ENCODE measurements around the gene CERS3. TPM values are rescaled to one million over a fixed set of nuclear protein-coding genes. Genes with fewer than 3 reads are reported as not detected.

Gene CERS3
- total and polyA plus RNA-seq, 2 of the 4 experiments (the other 2 are of a cell fraction): not detected

- H4K91ac ChIP-seq (ENCODE audit: insufficient read depth, low read depth, low read length): no peak overlapping the region
- BruUV-seq (replicated peaks): no TSS peak
- in situ Hi-C loops (cut with MboI; ENCODE audit: low sequenced_read_pairs) (no loop called here), dilution Hi-C loops (cut with HindIII; ENCODE audit: low sequenced_read_pairs, unreplicated experiment) (no loop called here), intact Hi-C loops (cut with micrococcal nuclease) (no loop called here)
- H3K56ac ChIP-seq (ENCODE audit: extremely low read depth, insufficient read depth, low read length): no peak overlapping the region
- H3K9me1 ChIP-seq (ENCODE audit: insufficient read depth, low read length): no peaks in the 10 kb centered on the region
- no peaks in the 10 kb centered on the region for H3K79me1 ChIP-seq (ENCODE audit: low read depth in 1 of 2, low read length in 2 of 2)
- H4K5ac ChIP-seq (ENCODE audit: low read depth, low read length): no peak overlapping the region
- H3K27me3 ChIP-seq (ENCODE audit: control insufficient read depth, insufficient read depth, low read length): no peaks in the 10 kb centered on the region
- H2AK5ac ChIP-seq (ENCODE audit: low read depth, low read length): no peak overlapping the region
- no peaks in the 10 kb centered on the region for H3K36me3 ChIP-seq (ENCODE audit: control insufficient read depth, insufficient read depth, low read length)
- ChIA-PET POLR2A (ENCODE audit: unreplicated experiment) (no interaction called here), CTCF (interaction anchor here (0.6 kb wide), 1 partner anchor 621 kb away, joined by 3 read pairs; no protein-coding TSS in a partner anchor)
- H3K4me2 ChIP-seq (ENCODE audit: low read depth, low read length): no peak overlapping the region
- H2BK20ac ChIP-seq (ENCODE audit: low read depth, low read length): no peak overlapping the region
- no peak overlapping the region for H3K18ac ChIP-seq (ENCODE audit: low read depth, low read length)
- H3K14ac ChIP-seq (replicated peaks; ENCODE audit: low read depth, low read length): no peak overlapping the region
- H2AFZ ChIP-seq (replicated peaks; ENCODE audit: low read length, poor library complexity): no peak overlapping the region
- no peaks in the 10 kb centered on the region for H3K4me1 ChIP-seq (ENCODE audit: control insufficient read depth, insufficient read depth, low read length)
- no peak overlapping the region for H2BK5ac ChIP-seq (ENCODE audit: low read depth, low read length, poor library complexity, severe bottlenecking)
- no peak overlapping the region for H2BK15ac ChIP-seq (ENCODE audit: low read depth, low read length)
- no peak overlapping the region for H3K9ac ChIP-seq (ENCODE audit: low read depth, low read length)
- H3K9me3 ChIP-seq (ENCODE audit: control insufficient read depth, insufficient read depth, low read length): no peaks in the 10 kb centered on the region; the same call in 1 of the 2 replicates
- no peaks in the 10 kb centered on the region for H4K20me1 ChIP-seq (ENCODE audit: insufficient read depth, low read length)
- no peak overlapping the region for H4K8ac ChIP-seq (ENCODE audit: low read depth in 2 of 2, low read length in 2 of 2)
- no peak overlapping the region for H3K4me3 ChIP-seq (ENCODE audit: insufficient read depth, low read depth, low read length)
- no peak overlapping the region for H3K27ac ChIP-seq (ENCODE audit: insufficient read depth, low read length)
- TF ChIP-seq NFE2L2 (IDR thresholded peaks at IDR 0.05; ENCODE audit: low read depth, low read length) (no peak), BHLHE40 (IDR thresholded peaks at IDR 0.05; ENCODE audit: low read depth, low read length) (no peak), MXI1 (IDR thresholded peaks at IDR 0.05; ENCODE audit: borderline replicate concordance, low read depth, low read length) (no peak), RAD21 (IDR thresholded peaks at IDR 0.05; ENCODE audit: low read length) (no peak), MAFK (IDR thresholded peaks at IDR 0.05; ENCODE audit: low read depth, low read length) (no peak), CEBPB (IDR thresholded peaks at IDR 0.05; ENCODE audit: low read depth, low read length) (no peak), SMC3 (IDR thresholded peaks at IDR 0.05; ENCODE audit: low read depth, low read length) (no peak), POLR2A (IDR thresholded peaks at IDR 0.05; ENCODE audit: low read depth, low read length) (no peak), RFX5 (IDR thresholded peaks at IDR 0.05; ENCODE audit: low read depth, low read length) (no peak), CHD1 (IDR thresholded peaks at IDR 0.05; ENCODE audit: low read depth, low read length) (no peak), MAZ (IDR thresholded peaks at IDR 0.05; ENCODE audit: borderline replicate concordance, low read depth, low read length) (no peak), RCOR1 (IDR thresholded peaks at IDR 0.05; ENCODE audit: insufficient replicate concordance, low read length) (no peak)
- TF ChIP-seq, protein P1, sequence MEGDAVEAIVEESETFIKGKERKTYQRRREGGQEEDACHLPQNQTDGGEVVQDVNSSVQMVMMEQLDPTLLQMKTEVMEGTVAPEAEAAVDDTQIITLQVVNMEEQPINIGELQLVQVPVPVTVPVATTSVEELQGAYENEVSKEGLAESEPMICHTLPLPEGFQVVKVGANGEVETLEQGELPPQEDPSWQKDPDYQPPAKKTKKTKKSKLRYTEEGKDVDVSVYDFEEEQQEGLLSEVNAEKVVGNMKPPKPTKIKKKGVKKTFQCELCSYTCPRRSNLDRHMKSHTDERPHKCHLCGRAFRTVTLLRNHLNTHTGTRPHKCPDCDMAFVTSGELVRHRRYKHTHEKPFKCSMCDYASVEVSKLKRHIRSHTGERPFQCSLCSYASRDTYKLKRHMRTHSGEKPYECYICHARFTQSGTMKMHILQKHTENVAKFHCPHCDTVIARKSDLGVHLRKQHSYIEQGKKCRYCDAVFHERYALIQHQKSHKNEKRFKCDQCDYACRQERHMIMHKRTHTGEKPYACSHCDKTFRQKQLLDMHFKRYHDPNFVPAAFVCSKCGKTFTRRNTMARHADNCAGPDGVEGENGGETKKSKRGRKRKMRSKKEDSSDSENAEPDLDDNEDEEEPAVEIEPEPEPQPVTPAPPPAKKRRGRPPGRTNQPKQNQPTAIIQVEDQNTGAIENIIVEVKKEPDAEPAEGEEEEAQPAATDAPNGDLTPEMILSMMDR (conservative IDR thresholded peaks at IDR 0.05; ENCODE audit: low read depth, low read length): no peak
- TF ChIP-seq, protein P2, sequence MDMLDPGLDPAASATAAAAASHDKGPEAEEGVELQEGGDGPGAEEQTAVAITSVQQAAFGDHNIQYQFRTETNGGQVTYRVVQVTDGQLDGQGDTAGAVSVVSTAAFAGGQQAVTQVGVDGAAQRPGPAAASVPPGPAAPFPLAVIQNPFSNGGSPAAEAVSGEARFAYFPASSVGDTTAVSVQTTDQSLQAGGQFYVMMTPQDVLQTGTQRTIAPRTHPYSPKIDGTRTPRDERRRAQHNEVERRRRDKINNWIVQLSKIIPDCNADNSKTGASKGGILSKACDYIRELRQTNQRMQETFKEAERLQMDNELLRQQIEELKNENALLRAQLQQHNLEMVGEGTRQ (IDR thresholded peaks at IDR 0.05; ENCODE audit: low read depth, low read length): no peak
- H2AK9ac ChIP-seq (replicated peaks; ENCODE audit: low read depth, low read length, poor library complexity): no peak overlapping the region
- H2BK120ac ChIP-seq (ENCODE audit: low read depth, low read length): no peak overlapping the region
- no peak overlapping the region for H3K4ac ChIP-seq (ENCODE audit: low read depth, low read length)
- no CpG with 5 or more reads among the region's 4 CpGs for WGBS, 2 experiments (ENCODE audit: extremely low coverage in 2 of 2, insufficient read length in 1 of 2)
- DNase-seq (no peak), ATAC-seq (ENCODE audit: low read depth) (no peak)
- no peak overlapping the region for H3K23ac ChIP-seq (ENCODE audit: low read depth, low read length)
These were observed 28.3 kb downstream of the CERS3 start for GRCh38 chr15:100500226-100500990.
